Measurements from ENCODE around the gene LURAP1L. TPM values are rescaled to one million over a fixed set of nuclear protein-coding genes. Genes with fewer than 3 reads are reported as not detected.

The LURAP1L gene
- total RNA-seq, 1 experiment from 2014 or later: 0.13 TPM

DNA sequence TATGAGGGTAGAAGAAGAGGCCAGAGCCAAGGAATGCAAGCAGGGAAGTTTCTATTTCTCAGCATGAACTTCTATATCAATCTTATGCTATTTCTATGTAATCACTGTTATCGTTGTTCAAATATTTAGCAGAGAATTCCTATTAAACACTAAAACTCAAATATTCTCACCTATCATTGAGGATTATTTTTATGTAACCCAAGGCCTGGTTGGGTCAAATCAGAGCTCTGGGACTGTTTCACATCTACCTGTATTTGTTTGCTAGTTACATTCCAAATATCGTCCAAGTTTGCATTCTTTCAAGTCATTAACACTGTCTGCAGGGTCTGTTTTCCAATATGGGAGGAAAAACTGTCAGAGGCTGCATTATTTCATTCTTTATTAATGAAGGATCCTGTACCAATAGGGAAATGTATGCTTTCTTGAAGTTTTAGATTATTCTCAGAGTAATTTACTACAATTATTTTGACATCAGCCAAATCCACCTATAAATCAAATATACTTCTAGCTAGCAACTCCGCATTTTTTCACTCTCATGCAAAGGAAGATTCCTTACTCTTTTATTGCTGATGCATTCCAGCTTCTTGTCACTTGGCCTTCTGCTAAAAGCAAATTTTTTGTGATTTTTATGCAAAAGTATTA, 52.2 kb downstream of the LURAP1L start:
- Histone ChIP-seq H3K27ac (ENCODE audit: insufficient read length, low read depth, low read length) (no peak overlapping the region), H2BK5ac (ENCODE audit: insufficient read length, low read length) (no peak overlapping the region), H3K9ac (ENCODE audit: extremely low read depth, insufficient read length, low read length) (no peak overlapping the region), H3T11ph (ENCODE audit: low read length) (no peak overlapping the region), H2AK5ac (ENCODE audit: insufficient read length, low read length) (no peak overlapping the region), H3K23ac (ENCODE audit: insufficient read length, low read depth, low read length) (no peak overlapping the region), H3K14ac (ENCODE audit: insufficient read depth, low read length) (no peak overlapping the region), H3K4me2 (ENCODE audit: insufficient read depth, insufficient read length, low read length) (no peak overlapping the region), H4K8ac (replicated peaks; ENCODE audit: insufficient read length, low read depth, low read length) (no peak overlapping the region), H4K91ac (ENCODE audit: insufficient read length, low read depth, low read length) (no peak overlapping the region), H2AFZ (ENCODE audit: low read length) (no peak overlapping the region), H4K20me1 (ENCODE audit: control insufficient read depth, insufficient read depth, insufficient read length) (no peaks in the 10 kb centered on the region), H3K56ac (ENCODE audit: insufficient read length, low read depth, low read length) (no peak overlapping the region), H3K9me3 (ENCODE audit: control insufficient read depth, low read depth, low read length) (no peaks in the 10 kb centered on the region), H4K5ac (ENCODE audit: insufficient read length, low read depth, low read length) (no peak overlapping the region), H2BK12ac (ENCODE audit: insufficient read length, low read depth, low read length) (no peak overlapping the region), H2BK15ac (ENCODE audit: low read depth, low read length) (no peak overlapping the region), H2BK120ac (ENCODE audit: low read depth, low read length, poor library complexity, severe bottlenecking) (no peak overlapping the region), H3K79me1 (ENCODE audit: insufficient read depth, low read depth, low read length, poor library complexity, severe bottlenecking) (no peaks in the 10 kb centered on the region), H3K27me3 (ENCODE audit: insufficient read depth, low read length) (no peaks in the 10 kb centered on the region), H3K79me2 (ENCODE audit: insufficient read depth, low read length) (no peaks in the 10 kb centered on the region), H2BK20ac (ENCODE audit: low read depth, low read length, poor library complexity, severe bottlenecking) (no peak overlapping the region), H3K4ac (ENCODE audit: low read depth, low read length) (no peak overlapping the region), H3K18ac (ENCODE audit: insufficient read length, low read depth, low read length) (no peak overlapping the region), H3K23me2 (ENCODE audit: insufficient read length, low read depth, low read length, poor library complexity, severe bottlenecking) (no peaks in the 10 kb centered on the region), H3K4me1 (ENCODE audit: insufficient read depth, low read length) (no peaks in the 10 kb centered on the region)
- no peaks in the 10 kb centered on the region for H3K36me3 Mint-ChIP-seq (ENCODE audit: insufficient read depth in 1 of 3, low read depth in 3 of 3)
- no peak overlapping the region for H3K27ac Mint-ChIP-seq
- WGBS (ENCODE audit: extremely low coverage, insufficient read length, low lambda C conversion rate): no CpG with 5 or more reads among the region's 3 CpGs
- H3K27me3 Mint-ChIP-seq (ENCODE audit: low read depth): no peaks in the 10 kb centered on the region
- no peaks in the 10 kb centered on the region; a peak in 1 of 4 replicates for H3K4me1 Mint-ChIP-seq
- no peak overlapping the region for H3K4me3 Mint-ChIP-seq
- TF ChIP-seq, protein P1, sequence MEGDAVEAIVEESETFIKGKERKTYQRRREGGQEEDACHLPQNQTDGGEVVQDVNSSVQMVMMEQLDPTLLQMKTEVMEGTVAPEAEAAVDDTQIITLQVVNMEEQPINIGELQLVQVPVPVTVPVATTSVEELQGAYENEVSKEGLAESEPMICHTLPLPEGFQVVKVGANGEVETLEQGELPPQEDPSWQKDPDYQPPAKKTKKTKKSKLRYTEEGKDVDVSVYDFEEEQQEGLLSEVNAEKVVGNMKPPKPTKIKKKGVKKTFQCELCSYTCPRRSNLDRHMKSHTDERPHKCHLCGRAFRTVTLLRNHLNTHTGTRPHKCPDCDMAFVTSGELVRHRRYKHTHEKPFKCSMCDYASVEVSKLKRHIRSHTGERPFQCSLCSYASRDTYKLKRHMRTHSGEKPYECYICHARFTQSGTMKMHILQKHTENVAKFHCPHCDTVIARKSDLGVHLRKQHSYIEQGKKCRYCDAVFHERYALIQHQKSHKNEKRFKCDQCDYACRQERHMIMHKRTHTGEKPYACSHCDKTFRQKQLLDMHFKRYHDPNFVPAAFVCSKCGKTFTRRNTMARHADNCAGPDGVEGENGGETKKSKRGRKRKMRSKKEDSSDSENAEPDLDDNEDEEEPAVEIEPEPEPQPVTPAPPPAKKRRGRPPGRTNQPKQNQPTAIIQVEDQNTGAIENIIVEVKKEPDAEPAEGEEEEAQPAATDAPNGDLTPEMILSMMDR (conservative IDR thresholded peaks at IDR 0.05): no peak
- no peak for DNase-seq
- H3K9me3 Mint-ChIP-seq: no peaks in the 10 kb centered on the region

Measured in H9 (cell line).